Measurements from ENCODE around the gene FEM1B.

GRCh38 chr15:68275165-68275746 is 2.3 kb upstream of the FEM1B start:
- TF ChIP-seq CTCF (conservative IDR thresholded peaks at IDR 0.05; ENCODE audit: low read depth, low read length) (no peak), EZH2 (IDR thresholded peaks at IDR 0.05; ENCODE audit: low read length, unreplicated experiment) (no peak), EZH2phosphoT487 (IDR thresholded peaks at IDR 0.05; ENCODE audit: borderline replicate concordance, low read length) (no peak)

All from PC-3 (cell line).